HepG2 (cell line): ENCODE data around the gene DNAJB11. TPM values are rescaled to one million over a fixed set of nuclear protein-coding genes. Genes with fewer than 3 reads are reported as not detected.

ENCODE experiments used
- FOSL2 ChIP-seq: sonication (generic); formaldehyde crosslinking; IDR thresholded peaks from 2 replicates; pipeline ENCODE4 v1.4.0; 2020; ENCODE audit warnings: missing genetic modification reagents
- HES4 ChIP-seq: sonication (generic); formaldehyde crosslinking; IDR thresholded peaks from 2 replicates; pipeline ENCODE4 v1.9.0; 2021; ENCODE audit warnings: mild to moderate bottlenecking, missing genetic modification reagents, borderline replicate concordance
- IKZF4 ChIP-seq: sonication (generic); formaldehyde crosslinking; IDR thresholded peaks from 2 replicates; pipeline ENCODE4 v1.5.1; 2020; ENCODE audit warnings: borderline replicate concordance, mild to moderate bottlenecking, low read depth, missing genetic modification reagents; ENCODE audit errors: not compliant biosample characterization
- IKZF5 ChIP-seq: IDR thresholded peaks from 2 replicates; pipeline ENCODE4 v1.6.1; 2018; ENCODE audit warnings: missing genetic modification reagents, mild to moderate bottlenecking, missing compliant biosample characterization
- NCOR1 ChIP-seq: fragments of 200-600 bp; sonication (generic); IDR thresholded peaks from 2 replicates; pipeline ENCODE4 v1.7.0; 2017; ENCODE audit warnings: antibody characterized with exemption, low read length, borderline replicate concordance
- NR3C1 ChIP-seq: sonication (generic); formaldehyde crosslinking; IDR thresholded peaks from 2 replicates; pipeline ENCODE4 v1.4.0; 2020; ENCODE audit warnings: missing genetic modification reagents
- RBM39 ChIP-seq: fragments of 200-400 bp; formaldehyde crosslinking; IDR thresholded peaks from one replicate; pipeline ENCODE4 v1.6.1; 2018; ENCODE audit warnings: antibody characterized with exemption, mild to moderate bottlenecking, low read depth, low read length; ENCODE audit not compliant: poor library complexity, severe bottlenecking
- SIX1 ChIP-seq: sonication (generic); formaldehyde crosslinking; IDR thresholded peaks from 2 replicates; pipeline ENCODE4 v1.4.0; 2020; ENCODE audit warnings: missing genetic modification reagents, borderline replicate concordance
- SMAD3 ChIP-seq: sonication (generic); formaldehyde crosslinking; IDR thresholded peaks from 2 replicates; pipeline ENCODE4 v1.4.0; 2020; ENCODE audit warnings: missing genetic modification reagents
- ZBTB34 ChIP-seq: sonication (generic); formaldehyde crosslinking; IDR thresholded peaks from 2 replicates; pipeline ENCODE4 v1.8.0; 2022; ENCODE audit warnings: mild to moderate bottlenecking, missing genetic modification reagents
- ZFAT ChIP-seq: sonication (generic); formaldehyde crosslinking; conservative IDR thresholded peaks from 2 replicates; pipeline ENCODE4 v1.8.1; 2023; ENCODE audit warnings: missing genetic modification reagents, inconsistent platforms
- ZMAT3 ChIP-seq: sonication (generic); formaldehyde crosslinking; conservative IDR thresholded peaks from 2 replicates; pipeline ENCODE4 v1.7.0; 2021; ENCODE audit warnings: missing genetic modification reagents
- ZNF552 ChIP-seq: sonication (generic); formaldehyde crosslinking; IDR thresholded peaks from 2 replicates; pipeline ENCODE4 v1.9.0; 2022; ENCODE audit warnings: missing genetic modification reagents, mild to moderate bottlenecking, borderline replicate concordance
- ZNF574 ChIP-seq: sonication (generic); formaldehyde crosslinking; IDR thresholded peaks from 2 replicates; pipeline ENCODE4 v1.4.0; 2020; ENCODE audit warnings: missing genetic modification reagents
- ZNF597 ChIP-seq: sonication (generic); formaldehyde crosslinking; IDR thresholded peaks from 2 replicates; pipeline ENCODE4 v1.5.0; 2020; ENCODE audit warnings: missing genetic modification reagents
- ZNF644 ChIP-seq: IDR thresholded peaks from 2 replicates; pipeline ENCODE4 v1.6.1; 2016; ENCODE audit warnings: low read depth
- ZNF709 ChIP-seq: sonication (generic); formaldehyde crosslinking; IDR thresholded peaks from 2 replicates; pipeline ENCODE4 v1.5.0; 2020; ENCODE audit warnings: mild to moderate bottlenecking, missing genetic modification reagents
- ZNF768 ChIP-seq: sonication (generic); formaldehyde crosslinking; IDR thresholded peaks from 2 replicates; pipeline ENCODE4 v1.4.0; 2020; ENCODE audit warnings: missing genetic modification reagents
- ZNF790 ChIP-seq: sonication (generic); formaldehyde crosslinking; IDR thresholded peaks from 2 replicates; pipeline ENCODE4 v1.8.0; 2022; ENCODE audit warnings: missing genetic modification reagents, mild to moderate bottlenecking, borderline replicate concordance
- ZSCAN29 ChIP-seq: sonication (generic); formaldehyde crosslinking; conservative IDR thresholded peaks from 2 replicates; pipeline ENCODE4 v1.4.0; 2020; ENCODE audit warnings: mild to moderate bottlenecking, missing genetic modification reagents
- polyA plus RNA-seq, 8 experiments: library from polyadenylated mRNA; depleted of rRNA in 3 of 8; stranded (reverse) in 7 of 8; unstranded in 1 of 8; fragments of >200 nt; fragmentation: Illumina TruSeq in 4 of 8; extraction: Trizol in 4 of 8; gene quantifications; 2 replicates each; pipeline versions ENCODE4 v1.2.1 to v1.2.3, GENCODE V29; 2011 to 2016; ENCODE audit warnings: low read depth in 4 of 8, missing spikeins in 1 of 8, mixed read lengths in 1 of 8; ENCODE audit not compliant: insufficient read depth in 1 of 8
- total RNA-seq, 5 experiments: library from RNA; depleted of rRNA; stranded (reverse); fragments of >200 nt; fragmentation: Illumina TruSeq; extraction: Trizol; gene quantifications; 2 replicates each; pipeline ENCODE4 v1.2.3, GENCODE V29; 2016; ENCODE audit warnings: low read depth in 1 of 5
- TF ChIP-seq, protein P1 (sequence below): sonication (generic); formaldehyde crosslinking; IDR thresholded peaks from 2 replicates; pipeline ENCODE4 v1.8.0; 2022; ENCODE audit warnings: low read depth, missing genetic modification reagents

DNAJB11 gene
- total and polyA plus RNA-seq, 2 of the 13 experiments (the other 11 are each of a cell fraction or from before 2014, with no cell fraction given) = 41.0 to 132 TPM

- TF ChIP-seq ZNF597 (CRISPR knock-in tag) = no peak
- no peak for TF ChIP-seq ZBTB34 (CRISPR knock-in tag)
- TF ChIP-seq, protein P1, sequence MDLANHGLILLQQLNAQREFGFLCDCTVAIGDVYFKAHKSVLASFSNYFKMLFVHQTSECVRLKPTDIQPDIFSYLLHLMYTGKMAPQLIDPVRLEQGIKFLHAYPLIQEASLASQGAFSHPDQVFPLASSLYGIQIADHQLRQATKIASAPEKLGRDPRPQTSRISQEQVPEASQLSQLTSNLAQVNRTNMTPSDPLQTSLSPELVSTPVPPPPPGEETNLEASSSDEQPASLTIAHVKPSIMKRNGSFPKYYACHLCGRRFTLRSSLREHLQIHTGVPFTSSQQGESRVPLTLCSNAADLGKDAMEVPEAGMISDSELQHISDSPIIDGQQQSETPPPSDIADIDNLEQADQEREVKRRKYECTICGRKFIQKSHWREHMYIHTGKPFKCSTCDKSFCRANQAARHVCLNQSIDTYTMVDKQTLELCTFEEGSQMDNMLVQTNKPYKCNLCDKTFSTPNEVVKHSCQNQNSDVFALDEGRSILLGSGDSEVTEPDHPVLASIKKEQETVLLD (CRISPR knock-in tag) = no peak
- TF ChIP-seq IKZF4 (CRISPR knock-in tag) = peak; percentile 34
- TF ChIP-seq ZNF768 = peak; percentile 42; the same call in 1 of the 2 replicates
- peak; percentile 31; the same call in 1 of the 2 replicates for TF ChIP-seq SIX1
- TF ChIP-seq FOSL2 (CRISPR knock-in tag) = peak; percentile 54
- peak; percentile 98 for TF ChIP-seq ZNF574
- no peak for TF ChIP-seq HES4 (CRISPR knock-in tag)
- TF ChIP-seq ZMAT3 = no peak
- no peak for TF ChIP-seq ZFAT (CRISPR knock-in tag)
- TF ChIP-seq NCOR1 = peak; percentile 56; the same call in 1 of the 2 replicates
- peak; percentile 89 for TF ChIP-seq IKZF5 (CRISPR knock-in tag)
- no peak for TF ChIP-seq ZSCAN29 (CRISPR knock-in tag)
- TF ChIP-seq NR3C1 (CRISPR knock-in tag) = no peak
- peak; percentile 63 for TF ChIP-seq SMAD3 (CRISPR knock-in tag)
- TF ChIP-seq ZNF790 (CRISPR knock-in tag) = no peak
- TF ChIP-seq RBM39 = peak; percentile 52
- peak; percentile 34; the same call in 1 of the 2 replicates for TF ChIP-seq ZNF709
- no peak for TF ChIP-seq ZNF644 (CRISPR knock-in tag)
- TF ChIP-seq ZNF552 (CRISPR knock-in tag) = no peak; the same call in 1 of the 2 replicates
These were observed at the start of gene DNAJB11 (continued) for GRCh38 chr3:186570096-186570940.
